HL-60 (cell line): ENCODE measurements around the gene FKBP15.

Experiments used
- DNase-seq, 2 experiments: peaks; one replicate each; pipeline ENCODE4 v3.0.0-alpha.2; 2010 to 2020; ENCODE audit warnings: low read depth in 1 of 2, low spot score in 1 of 2
- H3K27ac ChIP-seq: fragments of 250-450 bp; sonication (Bioruptor Pico); replicated peaks from 2 replicates; pipeline ENCODE4 v1.5.1; 2020; ENCODE audit warnings: mild to moderate bottlenecking, moderate library complexity
- H3K27me3 ChIP-seq: fragments of 250-450 bp; sonication (Bioruptor Pico); 2 replicates; pipeline ENCODE4 v1.5.1; 2021; ENCODE audit warnings: mild to moderate bottlenecking, moderate library complexity; ENCODE audit not compliant: insufficient read depth, poor library complexity, severe bottlenecking
- H3K4me3 ChIP-seq: replicated peaks from 2 replicates; pipeline ENCODE4 v1.5.1; 2011; ENCODE audit warnings: mild to moderate bottlenecking, control low read depth, low read length; ENCODE audit not compliant: insufficient read depth
- GABPA ChIP-seq: IDR thresholded peaks from 2 replicates; pipeline ENCODE4 v1.6.1; 2012; ENCODE audit warnings: low read depth
- POLR2AphosphoS5 ChIP-seq: IDR thresholded peaks from 2 replicates; pipeline ENCODE4 v1.6.1; 2012; ENCODE audit warnings: low read depth
- SPI1 ChIP-seq: IDR thresholded peaks from 2 replicates; pipeline ENCODE4 v1.6.1; 2012; ENCODE audit warnings: low read depth, mild to moderate bottlenecking, borderline replicate concordance
- TF ChIP-seq, protein P1 (sequence below): IDR thresholded peaks from one replicate; pipeline ENCODE4 v1.5.1; 2011; ENCODE audit warnings: low read length, control low read depth, inconsistent platforms; ENCODE audit not compliant: insufficient read depth
- TF ChIP-seq, protein P2 (sequence below): IDR thresholded peaks from 2 replicates; pipeline ENCODE4 v1.6.1; 2012; ENCODE audit warnings: low read depth; ENCODE audit not compliant: insufficient replicate concordance

The FKBP15 gene

DNA sequence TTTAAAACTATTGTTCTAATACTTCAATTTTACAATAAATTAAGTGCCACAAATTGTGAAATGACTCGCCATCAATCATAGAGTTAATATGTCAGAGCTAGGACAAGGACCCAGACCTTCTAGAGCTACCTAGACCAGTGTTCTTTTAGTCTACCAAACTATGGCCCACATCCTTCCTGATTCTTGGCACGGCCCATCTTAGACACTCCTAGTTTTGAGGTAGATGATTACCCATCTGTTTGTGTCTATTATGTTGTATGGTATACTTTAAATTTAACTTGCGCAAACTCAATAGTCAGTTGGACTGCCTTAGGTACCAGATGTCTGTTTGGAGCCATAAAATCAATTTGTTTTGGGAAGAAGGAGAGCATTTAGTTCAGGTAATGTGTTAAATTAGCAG lies 36.8 kb upstream of the FKBP15 start:
- H3K27ac ChIP-seq: no peak overlapping the region

DNA sequence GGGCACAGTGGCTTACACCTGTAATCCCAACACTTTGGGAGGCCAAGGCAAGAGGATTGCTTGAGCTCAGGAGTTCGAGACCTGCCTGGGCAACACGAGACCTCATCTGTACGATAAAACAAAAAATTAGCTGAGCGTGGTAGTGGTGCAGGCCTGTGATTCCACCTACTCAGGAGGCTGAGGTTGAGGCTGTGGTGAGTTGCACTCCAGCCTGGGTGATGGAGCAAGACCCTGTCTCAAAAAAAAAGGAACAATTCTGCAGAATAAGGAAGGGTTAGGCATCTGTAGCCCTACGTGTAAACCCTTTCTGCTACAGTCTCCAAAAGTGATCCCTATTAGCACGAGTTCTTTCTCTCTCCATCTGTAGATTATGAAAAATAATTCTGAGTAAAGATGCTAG lies 34.4 kb upstream of the FKBP15 start:
- H3K27ac ChIP-seq: peak overlapping the region; percentile 14; the same call in 1 of the 2 replicates
- TF ChIP-seq, protein P1, sequence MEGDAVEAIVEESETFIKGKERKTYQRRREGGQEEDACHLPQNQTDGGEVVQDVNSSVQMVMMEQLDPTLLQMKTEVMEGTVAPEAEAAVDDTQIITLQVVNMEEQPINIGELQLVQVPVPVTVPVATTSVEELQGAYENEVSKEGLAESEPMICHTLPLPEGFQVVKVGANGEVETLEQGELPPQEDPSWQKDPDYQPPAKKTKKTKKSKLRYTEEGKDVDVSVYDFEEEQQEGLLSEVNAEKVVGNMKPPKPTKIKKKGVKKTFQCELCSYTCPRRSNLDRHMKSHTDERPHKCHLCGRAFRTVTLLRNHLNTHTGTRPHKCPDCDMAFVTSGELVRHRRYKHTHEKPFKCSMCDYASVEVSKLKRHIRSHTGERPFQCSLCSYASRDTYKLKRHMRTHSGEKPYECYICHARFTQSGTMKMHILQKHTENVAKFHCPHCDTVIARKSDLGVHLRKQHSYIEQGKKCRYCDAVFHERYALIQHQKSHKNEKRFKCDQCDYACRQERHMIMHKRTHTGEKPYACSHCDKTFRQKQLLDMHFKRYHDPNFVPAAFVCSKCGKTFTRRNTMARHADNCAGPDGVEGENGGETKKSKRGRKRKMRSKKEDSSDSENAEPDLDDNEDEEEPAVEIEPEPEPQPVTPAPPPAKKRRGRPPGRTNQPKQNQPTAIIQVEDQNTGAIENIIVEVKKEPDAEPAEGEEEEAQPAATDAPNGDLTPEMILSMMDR: no peak
- peak; percentile 50 for TF ChIP-seq POLR2AphosphoS5
- TF ChIP-seq GABPA: no peak
- TF ChIP-seq, protein P2, sequence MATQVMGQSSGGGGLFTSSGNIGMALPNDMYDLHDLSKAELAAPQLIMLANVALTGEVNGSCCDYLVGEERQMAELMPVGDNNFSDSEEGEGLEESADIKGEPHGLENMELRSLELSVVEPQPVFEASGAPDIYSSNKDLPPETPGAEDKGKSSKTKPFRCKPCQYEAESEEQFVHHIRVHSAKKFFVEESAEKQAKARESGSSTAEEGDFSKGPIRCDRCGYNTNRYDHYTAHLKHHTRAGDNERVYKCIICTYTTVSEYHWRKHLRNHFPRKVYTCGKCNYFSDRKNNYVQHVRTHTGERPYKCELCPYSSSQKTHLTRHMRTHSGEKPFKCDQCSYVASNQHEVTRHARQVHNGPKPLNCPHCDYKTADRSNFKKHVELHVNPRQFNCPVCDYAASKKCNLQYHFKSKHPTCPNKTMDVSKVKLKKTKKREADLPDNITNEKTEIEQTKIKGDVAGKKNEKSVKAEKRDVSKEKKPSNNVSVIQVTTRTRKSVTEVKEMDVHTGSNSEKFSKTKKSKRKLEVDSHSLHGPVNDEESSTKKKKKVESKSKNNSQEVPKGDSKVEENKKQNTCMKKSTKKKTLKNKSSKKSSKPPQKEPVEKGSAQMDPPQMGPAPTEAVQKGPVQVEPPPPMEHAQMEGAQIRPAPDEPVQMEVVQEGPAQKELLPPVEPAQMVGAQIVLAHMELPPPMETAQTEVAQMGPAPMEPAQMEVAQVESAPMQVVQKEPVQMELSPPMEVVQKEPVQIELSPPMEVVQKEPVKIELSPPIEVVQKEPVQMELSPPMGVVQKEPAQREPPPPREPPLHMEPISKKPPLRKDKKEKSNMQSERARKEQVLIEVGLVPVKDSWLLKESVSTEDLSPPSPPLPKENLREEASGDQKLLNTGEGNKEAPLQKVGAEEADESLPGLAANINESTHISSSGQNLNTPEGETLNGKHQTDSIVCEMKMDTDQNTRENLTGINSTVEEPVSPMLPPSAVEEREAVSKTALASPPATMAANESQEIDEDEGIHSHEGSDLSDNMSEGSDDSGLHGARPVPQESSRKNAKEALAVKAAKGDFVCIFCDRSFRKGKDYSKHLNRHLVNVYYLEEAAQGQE: no peak
- peak; percentile 28; the same call in 1 of the 2 replicates for TF ChIP-seq SPI1
- H3K4me3 ChIP-seq: no peak overlapping the region
- DNase-seq: peak in 1 of 2 experiments; percentile 87
- H3K27me3 ChIP-seq: no peaks in the 10 kb centered on the region

More for the DNA sequence above, 36.8 kb upstream of the FKBP15 start:
- H3K27me3 ChIP-seq: no peaks in the 10 kb centered on the region
- no peak for TF ChIP-seq POLR2AphosphoS5
- TF ChIP-seq, protein P1: no peak
- no peak for TF ChIP-seq GABPA
- no peak for TF ChIP-seq SPI1
- TF ChIP-seq, protein P2: no peak
- no peak overlapping the region for H3K4me3 ChIP-seq
- no peak for DNase-seq

DNA sequence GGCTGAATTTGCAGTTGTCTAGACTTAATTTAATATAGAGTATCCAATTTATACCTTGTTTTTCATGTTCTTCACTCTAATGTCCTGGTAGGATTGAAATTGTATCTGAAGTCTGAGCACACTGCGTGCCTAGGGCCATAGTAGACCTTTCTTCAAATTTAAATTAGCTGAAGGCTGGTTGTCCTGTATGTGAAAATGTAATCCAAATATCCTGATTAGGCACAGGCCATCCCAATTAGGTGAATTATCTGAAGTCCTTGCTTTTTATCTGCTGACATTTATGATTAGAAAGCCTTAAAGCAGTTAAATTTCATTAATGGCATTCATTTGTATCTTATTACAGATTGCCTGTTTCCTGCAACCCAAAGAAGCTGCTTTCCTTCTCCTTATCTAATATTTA lies 33.9 kb upstream of the FKBP15 start:
- Histone ChIP-seq H3K4me3 (no peak overlapping the region), H3K27me3 (no peaks in the 10 kb centered on the region), H3K27ac (peak overlapping the region; percentile 14; the same call in 1 of the 2 replicates)
- DNase-seq: no peak
- TF ChIP-seq SPI1 (no peak), POLR2AphosphoS5 (no peak), GABPA (no peak)
- TF ChIP-seq, protein P2: no peak
- TF ChIP-seq, protein P1: no peak
